Stimulated activated CD4-positive, alpha-beta T cell treated with anti-CD3 and anti-CD28 coated beads, Interleukin-12 subunit alpha, Interleukin-12 subunit beta, amount 100 ng/mL, for 48 hours (primary cell): Measurements from ENCODE around the gene PRKG2.
A peak's percentile ranks its signal among the peaks of the same experiment; 100 is the strongest.

Source experiments
- DNase-seq, 3 donors: peaks; one replicate each; pipeline ENCODE4 v3.0.0-alpha.2; 2020; ENCODE audit warnings: low read depth in 2 of 3, low spot score in 1 of 3

The PRKG2 gene

DNA sequence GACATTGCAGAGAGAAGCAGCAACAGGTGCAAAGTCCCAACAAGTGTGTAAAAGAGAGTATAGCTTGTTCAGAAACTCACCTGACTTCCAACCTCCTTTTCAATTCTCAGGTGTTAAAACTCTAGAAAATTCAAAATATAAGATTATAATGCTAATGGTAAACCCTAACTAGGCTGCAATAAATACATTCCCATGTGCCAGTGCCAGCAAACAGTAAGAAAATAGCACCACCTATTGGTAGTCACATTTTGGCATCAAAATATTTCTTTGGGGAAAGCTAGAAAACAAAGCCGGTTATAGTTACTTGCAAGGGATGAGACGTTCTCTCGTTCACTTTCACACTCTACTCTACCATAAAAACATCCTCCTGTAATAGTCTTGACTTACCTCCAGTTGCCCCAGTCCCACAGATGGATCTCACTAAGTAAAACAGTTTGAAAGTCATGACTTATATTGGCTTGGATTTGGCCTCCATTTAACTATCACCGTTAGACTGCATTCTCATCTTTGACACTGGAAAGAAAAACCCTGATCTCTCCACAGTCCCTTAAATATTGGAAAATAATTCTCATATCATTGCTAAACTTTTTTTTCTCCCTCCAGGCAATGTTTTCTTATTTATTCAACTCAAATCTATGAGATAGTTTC, 174.9 kb downstream of the PRKG2 start:
- peak in 1 of 3 donors; percentile 8 for DNase-seq

- no peak for DNase-seq
Observed at GRCh38 chr4:81039351-81039972, 175.6 kb downstream of the PRKG2 start.

DNA sequence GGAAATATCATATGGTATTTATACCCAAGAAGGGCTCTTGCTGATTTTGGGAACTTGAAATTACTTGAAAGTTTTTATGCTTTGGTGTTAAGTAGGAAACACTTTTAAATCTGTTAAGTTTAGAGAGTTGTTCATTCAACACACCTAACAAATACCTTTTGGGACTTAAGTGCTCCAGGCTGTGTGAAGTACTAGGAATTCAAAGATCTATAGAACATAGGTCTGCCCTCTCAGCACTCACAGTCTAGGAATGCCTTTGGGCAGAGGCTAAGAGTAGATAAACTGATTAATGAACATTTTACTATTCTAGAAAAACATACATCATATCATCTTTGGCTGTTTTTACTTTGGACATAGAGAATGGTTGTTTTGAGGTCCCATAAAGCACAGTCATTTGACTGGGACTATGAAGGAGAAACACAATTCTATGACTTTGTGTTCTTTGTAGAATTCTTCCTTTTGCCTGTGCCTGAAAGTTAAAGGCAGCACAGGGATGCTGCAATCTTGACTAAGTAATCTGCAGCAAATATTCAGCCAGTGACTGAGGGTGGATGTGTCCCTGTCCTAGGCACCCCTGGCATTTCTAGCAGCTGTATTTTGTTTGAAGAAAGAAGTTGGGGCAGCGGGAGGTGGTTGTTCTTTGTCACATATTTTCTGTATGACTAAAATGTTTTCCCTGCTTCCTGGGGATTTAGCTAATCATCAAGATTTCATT, 176.2 kb downstream of the PRKG2 start:
- DNase-seq, result no peak
